Loucy (cell line): Measurements from ENCODE around the gene GAD2.

Source experiments
- EZH2phosphoT487 ChIP-seq: fragments of 200-600 bp; IDR thresholded peaks from 2 replicates; pipeline ENCODE4 v1.6.1; 2018; ENCODE audit warnings: antibody characterized with exemption, mild to moderate bottlenecking, moderate library complexity, borderline replicate concordance
- TF ChIP-seq, protein P1 (sequence below): fragments of 200-600 bp; sonication (generic); conservative IDR thresholded peaks from 2 replicates; pipeline ENCODE4 v1.5.1; 2014; ENCODE audit warnings: mild to moderate bottlenecking, antibody characterized with exemption, low read length

DNA sequence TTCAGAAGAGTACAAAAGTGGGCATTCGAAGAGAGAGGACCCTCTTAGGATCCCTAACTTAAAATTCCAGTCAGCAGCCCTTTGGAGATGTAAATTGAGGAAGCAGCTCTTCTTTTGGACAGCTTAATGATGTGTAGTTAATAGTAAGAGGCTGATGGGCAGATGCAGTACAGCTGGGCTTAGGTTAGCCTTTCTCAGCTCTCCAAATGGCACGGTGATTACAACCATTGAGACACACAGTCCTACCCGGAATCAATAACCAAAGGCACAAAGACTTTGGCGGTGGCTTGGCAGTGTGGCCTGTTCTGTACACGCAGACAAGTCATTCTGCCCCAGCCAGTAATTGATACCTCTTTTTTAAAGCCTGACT lies 26.8 kb downstream of the GAD2 start:
- TF ChIP-seq, protein P1, sequence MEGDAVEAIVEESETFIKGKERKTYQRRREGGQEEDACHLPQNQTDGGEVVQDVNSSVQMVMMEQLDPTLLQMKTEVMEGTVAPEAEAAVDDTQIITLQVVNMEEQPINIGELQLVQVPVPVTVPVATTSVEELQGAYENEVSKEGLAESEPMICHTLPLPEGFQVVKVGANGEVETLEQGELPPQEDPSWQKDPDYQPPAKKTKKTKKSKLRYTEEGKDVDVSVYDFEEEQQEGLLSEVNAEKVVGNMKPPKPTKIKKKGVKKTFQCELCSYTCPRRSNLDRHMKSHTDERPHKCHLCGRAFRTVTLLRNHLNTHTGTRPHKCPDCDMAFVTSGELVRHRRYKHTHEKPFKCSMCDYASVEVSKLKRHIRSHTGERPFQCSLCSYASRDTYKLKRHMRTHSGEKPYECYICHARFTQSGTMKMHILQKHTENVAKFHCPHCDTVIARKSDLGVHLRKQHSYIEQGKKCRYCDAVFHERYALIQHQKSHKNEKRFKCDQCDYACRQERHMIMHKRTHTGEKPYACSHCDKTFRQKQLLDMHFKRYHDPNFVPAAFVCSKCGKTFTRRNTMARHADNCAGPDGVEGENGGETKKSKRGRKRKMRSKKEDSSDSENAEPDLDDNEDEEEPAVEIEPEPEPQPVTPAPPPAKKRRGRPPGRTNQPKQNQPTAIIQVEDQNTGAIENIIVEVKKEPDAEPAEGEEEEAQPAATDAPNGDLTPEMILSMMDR, result no peak
- TF ChIP-seq EZH2phosphoT487, result no peak
